ENCODE measurements around the gene KIAA1671.

DNA sequence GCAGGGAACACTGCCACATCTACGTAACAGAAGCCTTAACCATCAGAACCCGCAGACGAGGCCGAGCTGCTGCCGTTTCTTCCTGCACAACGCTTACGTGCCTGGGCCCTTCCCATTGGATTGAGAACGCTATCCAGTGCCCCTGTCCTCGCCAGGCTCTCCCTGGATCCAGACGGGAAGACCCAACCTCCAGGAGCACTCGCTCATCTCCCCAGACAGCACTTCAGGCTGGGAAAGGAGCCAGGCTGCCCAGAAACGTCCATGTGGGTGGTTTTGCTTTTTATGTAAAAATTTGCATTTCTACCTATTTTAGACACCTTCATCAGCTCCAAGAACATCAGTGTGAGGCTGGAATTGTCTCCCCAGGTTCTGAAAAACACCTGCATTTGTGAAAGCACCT is 239.9 kb downstream of the KIAA1671 start:
- TF ChIP-seq, protein P1, sequence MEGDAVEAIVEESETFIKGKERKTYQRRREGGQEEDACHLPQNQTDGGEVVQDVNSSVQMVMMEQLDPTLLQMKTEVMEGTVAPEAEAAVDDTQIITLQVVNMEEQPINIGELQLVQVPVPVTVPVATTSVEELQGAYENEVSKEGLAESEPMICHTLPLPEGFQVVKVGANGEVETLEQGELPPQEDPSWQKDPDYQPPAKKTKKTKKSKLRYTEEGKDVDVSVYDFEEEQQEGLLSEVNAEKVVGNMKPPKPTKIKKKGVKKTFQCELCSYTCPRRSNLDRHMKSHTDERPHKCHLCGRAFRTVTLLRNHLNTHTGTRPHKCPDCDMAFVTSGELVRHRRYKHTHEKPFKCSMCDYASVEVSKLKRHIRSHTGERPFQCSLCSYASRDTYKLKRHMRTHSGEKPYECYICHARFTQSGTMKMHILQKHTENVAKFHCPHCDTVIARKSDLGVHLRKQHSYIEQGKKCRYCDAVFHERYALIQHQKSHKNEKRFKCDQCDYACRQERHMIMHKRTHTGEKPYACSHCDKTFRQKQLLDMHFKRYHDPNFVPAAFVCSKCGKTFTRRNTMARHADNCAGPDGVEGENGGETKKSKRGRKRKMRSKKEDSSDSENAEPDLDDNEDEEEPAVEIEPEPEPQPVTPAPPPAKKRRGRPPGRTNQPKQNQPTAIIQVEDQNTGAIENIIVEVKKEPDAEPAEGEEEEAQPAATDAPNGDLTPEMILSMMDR (optimal IDR thresholded peaks at IDR 0.05 in 1 of 3, IDR thresholded peaks at IDR 0.05 in 1 of 3, conservative IDR thresholded peaks at IDR 0.05 in 1 of 3; ENCODE audit: extremely low read depth in 1 of 3, insufficient read depth in 2 of 3, low read length in 3 of 3): no peak
- TF ChIP-seq EZH2 (IDR thresholded peaks at IDR 0.05; ENCODE audit: low read length): no peak

Data from keratinocyte (primary cell).